Hindlimb muscle (tissue), 1 donor: ENCODE results near the gene CATSPER4. TPM values are rescaled to one million over a fixed set of nuclear protein-coding genes. Genes with fewer than 3 reads are reported as not detected.

ENCODE experiments used
- DNase-seq: peaks from one replicate; pipeline ENCODE4 v3.0.0-alpha.2; 2013
- polyA plus RNA-seq: library from polyadenylated mRNA; unstranded; fragments of 120-200 nt; gene quantifications from one replicate; pipeline ENCODE4 v1.2.1, GENCODE V29; 2013; ENCODE audit not compliant: insufficient read length

CATSPER4 gene
- polyA plus RNA-seq, 1 donor: not detected

GRCh38 chr1:26164861-26165842 lies 25.2 kb upstream of the CATSPER4 start:
- no peak for DNase-seq

DNA sequence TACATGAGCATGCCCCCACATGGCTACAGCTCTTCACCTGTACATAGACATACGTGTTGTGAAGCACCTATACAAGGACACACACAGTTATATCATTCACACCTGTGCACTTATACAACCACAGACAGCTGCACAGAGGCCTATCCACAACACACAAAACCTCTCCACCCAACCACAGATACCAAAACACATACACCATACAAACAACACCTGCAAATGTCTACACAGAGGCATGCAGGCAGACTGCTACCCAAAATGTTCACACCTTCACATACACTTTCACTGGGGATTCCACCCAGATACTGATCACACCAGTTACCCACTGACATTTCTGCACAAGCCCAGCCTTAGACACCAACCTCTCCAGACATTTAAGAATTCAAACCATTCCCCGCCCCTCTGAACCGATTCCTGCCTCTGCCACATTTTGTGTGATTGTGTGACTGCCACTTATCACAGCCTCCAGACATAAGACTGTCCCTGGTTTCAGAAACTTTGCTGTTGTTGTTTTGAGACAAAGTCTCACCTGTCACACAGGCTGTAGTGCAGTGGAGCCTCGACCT lies 23.6 kb upstream of the CATSPER4 start:
- DNase-seq: no peak

GRCh38 chr1:26168410-26169197 lies 21.8 kb upstream of the CATSPER4 start, which contains the start of gene C1orf232:
TSS of gene C1orf232 (minus strand) at chr1:26168963. CDS start at chr1:26168499, 464 bp downstream.
- no peak for DNase-seq

DNA sequence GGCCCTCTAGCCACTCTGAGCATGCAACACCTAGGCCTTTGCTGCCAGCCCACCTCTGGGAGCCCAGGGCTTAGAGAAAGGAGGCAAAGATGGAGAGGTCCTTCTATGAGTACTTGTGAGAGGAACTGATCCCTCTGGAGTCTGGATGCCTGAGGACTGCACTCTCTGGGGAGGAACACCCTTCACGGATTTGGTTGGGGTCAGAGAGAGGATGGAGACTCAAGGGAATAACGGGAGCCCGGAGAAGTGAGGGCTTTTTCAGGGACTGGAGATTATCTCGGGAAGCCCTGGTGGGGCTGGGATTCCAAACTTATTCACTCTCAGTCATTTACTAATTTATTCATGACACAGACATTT lies 21.2 kb upstream of the CATSPER4 start:
- DNase-seq: no peak

DNA sequence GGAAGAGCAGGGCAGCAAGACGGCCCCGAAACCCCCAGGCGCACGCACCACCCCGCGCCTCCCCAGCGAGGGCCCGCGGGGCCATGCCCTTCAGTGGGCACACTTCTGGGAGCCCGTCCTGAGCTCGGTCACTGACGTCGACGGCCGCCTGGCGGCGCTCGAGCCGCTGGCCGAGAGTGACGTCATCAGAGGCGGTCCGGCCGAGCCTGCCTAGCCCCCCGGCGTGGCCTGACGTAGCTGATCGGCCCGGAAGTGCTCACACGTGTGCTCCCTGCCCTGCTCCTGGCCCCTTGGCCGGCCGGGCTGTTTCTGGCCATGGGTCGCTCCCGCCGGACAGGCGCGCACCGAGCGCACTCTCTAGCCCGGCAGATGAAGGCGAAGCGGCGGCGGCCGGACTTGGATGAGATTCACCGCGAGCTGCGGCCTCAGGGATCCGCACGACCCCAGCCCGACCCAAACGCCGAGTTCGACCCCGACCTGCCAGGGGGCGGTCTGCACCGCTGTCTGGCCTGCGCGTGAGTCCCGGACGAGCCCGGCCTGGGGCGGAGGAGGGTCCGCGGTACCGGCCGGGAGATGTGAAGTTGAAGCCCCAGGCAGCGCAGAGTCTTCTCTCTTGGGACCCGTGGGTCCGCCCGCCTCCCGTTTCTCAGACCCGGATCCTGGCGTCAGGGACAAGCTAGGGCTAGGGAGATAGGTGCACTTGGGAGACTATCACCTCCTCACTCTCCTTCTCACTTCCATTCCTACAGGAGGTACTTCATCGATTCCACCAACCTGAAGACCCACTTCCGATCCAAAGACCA lies 20.5 kb upstream of the CATSPER4 start, which contains the start of gene ZNF593:
ZNF593 (plus strand) TSS at position 240 of the 803 bp plus-strand sequence; CDS start at position 316, 76 bp downstream.
- peak; percentile 89 for DNase-seq

DNA sequence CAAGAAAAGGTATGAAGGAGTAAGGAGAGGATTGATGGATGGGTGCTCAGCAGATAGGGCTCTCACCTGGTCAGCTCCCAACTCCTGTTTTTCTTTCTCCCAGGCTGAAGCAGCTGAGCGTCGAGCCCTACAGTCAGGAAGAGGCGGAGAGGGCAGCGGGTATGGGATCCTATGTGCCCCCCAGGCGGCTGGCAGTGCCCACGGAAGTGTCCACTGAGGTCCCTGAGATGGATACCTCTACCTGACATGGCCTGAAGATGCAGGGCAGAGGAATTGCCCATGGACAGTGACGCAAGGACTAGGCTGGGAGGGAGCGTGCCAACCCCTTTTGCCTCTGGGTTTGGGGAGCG lies 20.0 kb upstream of the CATSPER4 start:
- no peak for DNase-seq

GRCh38 chr1:26171084-26172072 lies 19.0 kb upstream of the CATSPER4 start, which contains the start of gene ZNF593OS:
TSS of gene ZNF593OS (minus strand) at chr1:26171832. CDS start at chr1:26171661, 171 bp downstream.
- no peak for DNase-seq

DNA sequence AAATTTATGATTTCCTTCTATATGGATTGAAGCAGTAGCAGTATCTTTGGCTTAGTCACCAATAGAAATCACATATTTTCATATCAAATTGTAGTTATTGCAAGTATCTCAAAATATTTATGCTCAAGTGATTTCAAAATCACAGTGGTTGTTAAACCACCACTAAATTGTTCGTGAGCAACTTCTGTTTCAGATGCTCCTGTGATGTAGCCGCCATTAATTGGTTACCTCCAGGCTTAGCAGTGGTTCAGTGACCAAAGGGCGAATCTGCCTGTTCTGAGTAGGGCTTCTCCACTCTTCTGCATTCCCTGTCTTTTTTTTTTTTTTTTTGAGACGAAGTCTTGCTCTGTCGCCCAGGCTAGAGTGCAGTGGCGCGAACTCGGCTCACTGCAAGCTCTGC lies 15.1 kb upstream of the CATSPER4 start:
- no peak for DNase-seq

GRCh38 chr1:26177182-26177684 lies 13.2 kb upstream of the CATSPER4 start, which contains the start of gene CNKSR1:
TSS of gene CNKSR1 (plus strand) at chr1:26177491. CDS start at chr1:26177548, 57 bp downstream.
- no peak for DNase-seq

- DNase-seq: no peak
Observed at GRCh38 chr1:26180010-26180506, 10.3 kb upstream of the CATSPER4 start.

GRCh38 chr1:26181586-26182382 lies 8.6 kb upstream of the CATSPER4 start:
- DNase-seq: no peak

DNA sequence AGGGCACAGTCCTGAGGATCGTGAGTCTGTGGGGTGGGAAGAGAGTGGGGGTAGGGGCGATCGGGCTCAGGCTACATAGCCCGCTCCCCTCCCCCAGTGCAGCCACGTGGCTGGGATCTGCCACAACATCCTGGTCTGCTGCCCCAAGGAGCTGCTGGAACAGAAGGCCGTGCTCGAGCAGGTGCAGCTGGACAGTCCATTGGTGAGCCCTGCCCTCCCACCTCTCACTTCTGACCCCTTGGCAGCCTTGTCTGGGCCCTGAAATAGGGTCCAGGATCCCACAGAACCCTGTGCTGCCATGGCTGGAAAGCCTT lies 8.1 kb upstream of the CATSPER4 start:
- DNase-seq: no peak

DNA sequence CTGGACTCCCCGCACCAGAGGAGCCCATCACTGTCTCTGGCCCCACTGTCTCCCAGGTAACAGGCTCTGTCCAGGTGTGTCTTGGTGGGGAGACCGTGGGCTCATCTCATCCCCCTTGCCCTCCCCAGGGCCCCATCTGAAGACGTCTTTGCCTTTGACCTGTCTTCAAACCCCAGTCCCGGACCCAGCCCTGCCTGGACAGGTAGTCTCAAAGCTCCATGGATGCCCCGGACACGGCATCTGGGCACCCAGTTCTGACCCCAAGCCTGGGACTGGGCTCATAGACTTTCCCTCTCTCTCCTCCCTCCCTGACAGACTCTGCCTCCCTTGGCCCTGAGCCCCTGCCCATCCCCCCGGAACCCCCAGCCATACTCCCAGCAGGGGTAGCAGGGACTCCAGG lies 6.3 kb upstream of the CATSPER4 start:
- no peak for DNase-seq

DNA sequence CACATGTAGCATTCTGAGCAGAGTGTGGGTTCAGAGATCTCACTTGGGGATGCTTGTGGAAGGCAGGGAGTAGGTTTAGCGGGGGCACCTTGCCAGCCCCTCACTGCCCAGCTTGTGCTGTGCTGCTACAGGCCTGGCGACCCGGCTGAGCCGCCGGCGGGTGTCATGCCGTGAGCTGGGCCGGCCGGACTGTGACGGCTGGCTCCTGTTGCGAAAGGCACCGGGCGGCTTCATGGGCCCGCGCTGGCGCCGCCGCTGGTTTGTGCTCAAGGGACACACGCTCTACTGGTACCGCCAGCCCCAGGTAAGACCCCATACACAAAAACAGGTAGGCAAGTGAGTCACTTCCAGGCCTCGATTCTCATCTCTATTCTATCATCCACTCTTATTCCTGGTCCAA lies 5.5 kb upstream of the CATSPER4 start:
- DNase-seq: no peak

DNA sequence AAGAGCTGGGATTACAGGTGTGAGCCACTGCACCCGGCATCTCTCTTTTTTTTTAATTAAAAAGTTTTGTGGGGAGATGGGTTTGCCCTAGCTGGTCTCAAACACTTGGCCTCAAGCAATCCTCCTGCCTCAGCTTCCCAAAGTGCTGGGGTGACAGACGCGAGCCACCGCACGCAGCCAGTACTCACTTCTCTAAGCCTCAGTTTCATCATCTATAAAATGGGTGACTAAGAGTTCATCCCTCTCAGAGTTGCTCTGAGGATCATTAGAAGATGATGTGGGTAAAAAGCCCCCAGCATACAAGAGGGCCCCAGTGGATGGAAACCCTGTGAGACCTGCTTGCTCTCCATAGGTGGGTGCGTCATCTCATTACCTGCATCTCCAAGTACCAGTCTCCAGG lies 2.5 kb upstream of the CATSPER4 start:
- no peak for DNase-seq

GRCh38 chr1:26188477-26188876 lies 1.9 kb upstream of the CATSPER4 start:
- no peak for DNase-seq

DNA sequence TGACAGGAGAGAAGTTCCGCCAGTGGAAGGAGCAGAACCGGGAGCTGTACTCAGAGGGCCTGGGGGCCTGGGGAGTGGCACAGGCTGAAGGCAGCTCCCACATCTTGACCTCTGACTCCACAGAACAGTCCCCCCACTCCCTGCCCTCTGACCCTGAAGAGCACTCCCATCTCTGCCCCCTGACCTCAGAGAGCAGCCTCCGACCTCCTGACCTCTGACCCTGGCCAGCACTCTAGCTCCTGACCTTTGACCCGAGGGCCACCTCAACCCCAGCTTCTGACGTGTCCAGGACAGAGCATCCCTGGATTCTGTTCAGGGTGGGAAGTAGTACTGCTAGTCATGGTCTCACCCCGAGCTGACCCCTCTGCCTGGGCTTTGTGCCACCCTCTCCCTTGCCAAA lies 1.1 kb upstream of the CATSPER4 start:
- no peak for DNase-seq

- DNase-seq: no peak
Observed at GRCh38 chr1:26189751-26190275, 589 bp upstream of the CATSPER4 start.

DNA sequence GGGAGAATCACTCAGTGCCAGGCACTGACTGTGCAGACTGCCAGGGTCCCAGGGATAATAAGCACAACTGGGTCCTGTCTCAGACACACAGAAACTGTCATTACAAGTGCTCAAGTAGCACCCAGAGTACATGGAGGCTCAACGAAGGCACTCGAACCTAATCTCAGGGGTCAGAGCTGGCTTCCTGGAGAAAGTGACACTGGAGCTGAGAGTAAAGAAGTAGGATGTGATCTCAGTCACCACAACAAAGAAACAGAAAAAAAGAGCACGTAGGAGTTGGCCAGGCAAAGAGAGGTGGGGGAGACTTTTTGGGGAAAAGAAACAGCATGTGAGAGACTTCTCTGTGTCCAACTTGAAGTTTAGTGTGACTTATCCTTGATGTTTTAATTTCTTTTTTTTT lies 1.3 kb downstream of the CATSPER4 start:
- no peak for DNase-seq
